Tibial nerve (tissue), 4 donors: ENCODE results near the gene MZF1. TPM values are rescaled to one million over a fixed set of nuclear protein-coding genes. Genes with fewer than 3 reads are reported as not detected.
A peak's percentile ranks its signal among the peaks of the same experiment; 100 is the strongest.

Experiments
- DNase-seq, 2 donors: peaks; one replicate each; pipeline ENCODE4 v3.0.0-alpha.2; 2019; ENCODE audit warnings: low spot score in 2 of 2
- H3K27ac ChIP-seq, 4 donors: fragments of 200-600 bp; sonication (generic) in 3 of 4; one replicate each; pipeline ENCODE4 v1.5.1; 2017 to 2019; ENCODE audit warnings: mild to moderate bottlenecking in 1 of 4
- H3K27me3 ChIP-seq, 2 donors: fragments of 200-600 bp; sonication (generic) in 1 of 2; one replicate each; pipeline versions ENCODE4 v1.5.1 to v1.6.0; 2017 to 2019
- H3K36me3 ChIP-seq, 3 donors: fragments of 200-600 bp; sonication (generic); one replicate each; pipeline ENCODE4 v1.5.1; 2018 to 2019
- H3K4me1 ChIP-seq, 4 donors: fragments of 200-600 bp; sonication (generic) in 3 of 4; one replicate each; pipeline ENCODE4 v1.5.1; 2017 to 2019
- H3K4me3 ChIP-seq, 4 donors: fragments of 200-600 bp; sonication (generic) in 3 of 4; one replicate each; pipeline ENCODE4 v1.5.1; 2017 to 2019; ENCODE audit warnings: mild to moderate bottlenecking in 1 of 4, moderate library complexity in 1 of 4
- H3K9me3 ChIP-seq, 4 donors: fragments of 200-600 bp; sonication (generic) in 3 of 4; one replicate each; pipeline ENCODE4 v1.5.1; 2017 to 2019
- EP300 ChIP-seq, 2 donors: sonication (generic); formaldehyde crosslinking; IDR thresholded peaks; one replicate each; pipeline ENCODE4 v1.6.1; 2017; ENCODE audit warnings: antibody characterized with exemption in 2 of 2, mild to moderate bottlenecking in 1 of 2
- POLR2A ChIP-seq, 2 donors: fragments of 450-650 bp; IDR thresholded peaks; one replicate each; pipeline ENCODE4 v1.6.1; 2017; ENCODE audit warnings: antibody characterized with exemption in 2 of 2, mild to moderate bottlenecking in 2 of 2, moderate library complexity in 2 of 2
- WGBS, 2 donors: methylation state at CpG; one replicate each; pipeline ENCODE4 v1.1.5; 2018; 5-methylcytosine and 5-hydroxymethylcytosine counted together
- total RNA-seq, 4 donors: library from RNA; depleted of rRNA; stranded (reverse); fragments of >200 nt; gene quantifications; one replicate each; pipeline ENCODE4 v1.1.0, GENCODE V29; 2016
- TF ChIP-seq, protein P1 (sequence below), 5 experiments: fragments of 200-600 bp in 3 of 5; fragments of 450-650 bp in 2 of 5; sonication (generic) in 3 of 5; IDR thresholded peaks; one replicate each; pipeline ENCODE4 v1.5.1; 2016 to 2019; ENCODE audit warnings: antibody characterized with exemption in 5 of 5, mild to moderate bottlenecking in 3 of 5, moderate library complexity in 2 of 5

MZF1 gene
- total RNA-seq, 4 donors from 2014 or later = 41.6 to 88.8 (median 52.5) TPM

DNA sequence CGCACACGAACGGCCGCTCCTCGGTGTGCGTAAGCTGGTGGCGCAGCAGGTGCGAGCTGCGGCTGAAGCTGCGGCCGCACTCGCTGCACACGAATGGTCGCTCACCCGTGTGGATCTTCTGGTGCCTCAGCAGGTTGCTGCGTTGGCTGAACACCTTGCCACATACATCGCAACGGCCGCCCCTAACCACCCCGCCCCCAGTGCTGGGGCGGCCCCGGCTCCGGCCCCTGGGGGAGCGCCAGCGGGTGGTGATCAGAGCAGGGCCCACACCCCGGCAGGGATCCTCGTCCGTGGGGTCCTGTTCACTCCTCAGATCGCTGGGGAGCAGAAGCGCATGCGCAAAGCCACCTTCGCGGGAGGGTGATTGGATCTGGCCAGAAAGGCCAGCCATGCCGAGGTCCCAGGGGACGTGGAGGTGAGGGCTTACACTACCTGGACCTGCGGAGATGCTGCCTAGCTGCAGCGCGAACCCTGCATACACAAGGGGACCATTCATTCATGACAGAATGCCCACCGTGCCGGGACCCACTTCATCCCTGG, 10.0 kb downstream of the MZF1 start:
- DNase-seq = no peak
- peak overlapping the region in 1 of 4 donors; percentile 59 for H3K27ac ChIP-seq
- no peaks in the 10 kb centered on the region for H3K9me3 ChIP-seq
- TF ChIP-seq, protein P1, sequence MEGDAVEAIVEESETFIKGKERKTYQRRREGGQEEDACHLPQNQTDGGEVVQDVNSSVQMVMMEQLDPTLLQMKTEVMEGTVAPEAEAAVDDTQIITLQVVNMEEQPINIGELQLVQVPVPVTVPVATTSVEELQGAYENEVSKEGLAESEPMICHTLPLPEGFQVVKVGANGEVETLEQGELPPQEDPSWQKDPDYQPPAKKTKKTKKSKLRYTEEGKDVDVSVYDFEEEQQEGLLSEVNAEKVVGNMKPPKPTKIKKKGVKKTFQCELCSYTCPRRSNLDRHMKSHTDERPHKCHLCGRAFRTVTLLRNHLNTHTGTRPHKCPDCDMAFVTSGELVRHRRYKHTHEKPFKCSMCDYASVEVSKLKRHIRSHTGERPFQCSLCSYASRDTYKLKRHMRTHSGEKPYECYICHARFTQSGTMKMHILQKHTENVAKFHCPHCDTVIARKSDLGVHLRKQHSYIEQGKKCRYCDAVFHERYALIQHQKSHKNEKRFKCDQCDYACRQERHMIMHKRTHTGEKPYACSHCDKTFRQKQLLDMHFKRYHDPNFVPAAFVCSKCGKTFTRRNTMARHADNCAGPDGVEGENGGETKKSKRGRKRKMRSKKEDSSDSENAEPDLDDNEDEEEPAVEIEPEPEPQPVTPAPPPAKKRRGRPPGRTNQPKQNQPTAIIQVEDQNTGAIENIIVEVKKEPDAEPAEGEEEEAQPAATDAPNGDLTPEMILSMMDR (IDR thresholded peaks at IDR 0.05) = no peak
- no peak for TF ChIP-seq EP300 (IDR thresholded peaks at IDR 0.05)
- no peak for TF ChIP-seq POLR2A (IDR thresholded peaks at IDR 0.05)
- H3K27me3 ChIP-seq = peaks cover 0 to 12% of the 10 kb centered on the region in 2 donors
- peaks cover 0 to 43% (median 26%) of the 10 kb centered on the region in 4 donors for H3K4me1 ChIP-seq
- H3K36me3 ChIP-seq = peaks cover 0 to 29% (median 0%) of the 10 kb centered on the region in 3 donors
- 7 to 9% methylated on average over 11 to 25 of the region's 40 CpGs for WGBS, 2 donors
- peak overlapping the region; percentile 21 to 52 (median 35) for H3K4me3 ChIP-seq

GRCh38 chr19:58562122-58563033, 10.8 kb downstream of the MZF1 start:
- H3K4me1 ChIP-seq = peaks cover 0 to 46% (median 29%) of the 10 kb centered on the region in 4 donors
- no peak for DNase-seq
- peak overlapping the region; percentile 21 to 52 (median 35) for H3K4me3 ChIP-seq
- H3K27ac ChIP-seq = peak overlapping the region in 2 of 4 donors; percentile 42 to 59
- peaks cover 0 to 22% (median 0%) of the 10 kb centered on the region in 3 donors for H3K36me3 ChIP-seq
- peaks cover 0 to 12% of the 10 kb centered on the region in 2 donors for H3K27me3 ChIP-seq
- H3K9me3 ChIP-seq = no peaks in the 10 kb centered on the region
- WGBS, 2 donors = 2 to 15% methylated on average over 11 to 50 of the region's 107 CpGs
- TF ChIP-seq POLR2A (IDR thresholded peaks at IDR 0.05) = no peak
- peak in 1 of 2 donors; percentile 53 for TF ChIP-seq EP300 (IDR thresholded peaks at IDR 0.05)

GRCh38 chr19:58561373-58562121, 11.6 kb downstream of the MZF1 start:
- 57 to 59% methylated on average over 9 to 13 of the region's 16 CpGs for WGBS, 2 donors
- Histone ChIP-seq H3K4me1 (peaks cover 3 to 54% (median 37%) of the 10 kb centered on the region in 4 donors), H3K27me3 (peaks cover 0 to 12% of the 10 kb centered on the region in 2 donors), H3K36me3 (peaks cover 0 to 16% (median 0%) of the 10 kb centered on the region in 3 donors), H3K9me3 (no peaks in the 10 kb centered on the region), H3K27ac (peak overlapping the region in 1 of 4 donors; percentile 42), H3K4me3 (peak overlapping the region; percentile 21 to 52 (median 35))
- DNase-seq = no peak
- TF ChIP-seq EP300 (IDR thresholded peaks at IDR 0.05) = no peak
- TF ChIP-seq, protein P1 (IDR thresholded peaks at IDR 0.05) = no peak
- no peak for TF ChIP-seq POLR2A (IDR thresholded peaks at IDR 0.05)

DNA sequence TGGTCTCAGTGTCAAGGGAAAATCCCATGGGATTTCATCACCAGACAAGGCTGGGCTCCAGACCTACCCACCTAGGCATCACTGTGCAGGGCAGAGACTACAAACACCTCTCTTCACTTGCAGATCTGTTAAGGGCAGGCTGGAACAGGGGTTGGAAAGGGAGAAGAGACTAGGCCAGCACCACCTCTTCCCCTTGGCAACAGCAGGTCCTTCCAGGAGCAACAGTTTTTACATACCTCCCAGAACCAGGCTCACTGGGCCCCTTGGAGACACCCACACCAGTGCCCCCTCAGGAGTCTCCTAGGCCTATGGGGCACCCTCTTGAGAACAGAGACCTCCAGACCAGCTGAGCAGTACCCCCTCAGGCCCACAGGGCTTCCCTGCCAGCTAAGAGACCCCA, 12.2 kb downstream of the MZF1 start:
- peaks cover 5 to 61% (median 43%) of the 10 kb centered on the region in 4 donors for H3K4me1 ChIP-seq
- H3K4me3 ChIP-seq = no peak overlapping the region
- no peak for DNase-seq
- peaks cover 0 to 16% (median 0%) of the 10 kb centered on the region in 3 donors for H3K36me3 ChIP-seq
- peaks cover 0 to 12% of the 10 kb centered on the region in 2 donors for H3K27me3 ChIP-seq
- H3K27ac ChIP-seq = no peak overlapping the region
- no peaks in the 10 kb centered on the region for H3K9me3 ChIP-seq
- TF ChIP-seq EP300 (IDR thresholded peaks at IDR 0.05) (no peak), POLR2A (IDR thresholded peaks at IDR 0.05) (no peak)
- TF ChIP-seq, protein P1 (IDR thresholded peaks at IDR 0.05) = no peak
